Measurements from ENCODE around the gene OR8B12. TPM values are rescaled to one million over a fixed set of nuclear protein-coding genes. Genes with fewer than 3 reads are reported as not detected.

Gene OR8B12
- total RNA-seq, 1 experiment from 2014 or later = not detected

DNA sequence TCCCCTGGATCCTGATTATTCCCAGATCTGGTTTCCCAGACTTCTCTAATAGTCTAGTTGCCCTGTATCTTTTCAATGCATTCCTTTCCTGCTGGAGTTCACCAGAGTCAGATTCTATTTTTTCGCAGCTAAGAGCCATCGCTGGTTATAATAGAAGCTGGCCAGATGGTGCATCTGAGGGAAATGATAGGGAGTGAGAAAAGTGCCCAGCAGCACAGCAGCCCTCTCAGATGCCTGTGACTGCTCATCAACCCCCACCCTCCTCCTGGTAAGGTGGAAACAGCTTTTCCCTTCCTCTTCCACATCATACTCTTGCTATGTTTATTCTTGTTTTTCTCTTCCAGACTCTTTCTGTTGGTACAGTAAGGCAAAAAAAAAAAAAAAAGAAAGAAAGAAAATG is 39.1 kb upstream of the OR8B12 start:
- H3K79me2 ChIP-seq (ENCODE audit: low read length) = no peaks in the 10 kb centered on the region
- no peak overlapping the region for H3K4me2 ChIP-seq (ENCODE audit: low read length)
- no peak for TF ChIP-seq EZH2phosphoT487 (IDR thresholded peaks at IDR 0.05; ENCODE audit: borderline replicate concordance, low read length)
- TF ChIP-seq, protein P1, sequence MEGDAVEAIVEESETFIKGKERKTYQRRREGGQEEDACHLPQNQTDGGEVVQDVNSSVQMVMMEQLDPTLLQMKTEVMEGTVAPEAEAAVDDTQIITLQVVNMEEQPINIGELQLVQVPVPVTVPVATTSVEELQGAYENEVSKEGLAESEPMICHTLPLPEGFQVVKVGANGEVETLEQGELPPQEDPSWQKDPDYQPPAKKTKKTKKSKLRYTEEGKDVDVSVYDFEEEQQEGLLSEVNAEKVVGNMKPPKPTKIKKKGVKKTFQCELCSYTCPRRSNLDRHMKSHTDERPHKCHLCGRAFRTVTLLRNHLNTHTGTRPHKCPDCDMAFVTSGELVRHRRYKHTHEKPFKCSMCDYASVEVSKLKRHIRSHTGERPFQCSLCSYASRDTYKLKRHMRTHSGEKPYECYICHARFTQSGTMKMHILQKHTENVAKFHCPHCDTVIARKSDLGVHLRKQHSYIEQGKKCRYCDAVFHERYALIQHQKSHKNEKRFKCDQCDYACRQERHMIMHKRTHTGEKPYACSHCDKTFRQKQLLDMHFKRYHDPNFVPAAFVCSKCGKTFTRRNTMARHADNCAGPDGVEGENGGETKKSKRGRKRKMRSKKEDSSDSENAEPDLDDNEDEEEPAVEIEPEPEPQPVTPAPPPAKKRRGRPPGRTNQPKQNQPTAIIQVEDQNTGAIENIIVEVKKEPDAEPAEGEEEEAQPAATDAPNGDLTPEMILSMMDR (conservative IDR thresholded peaks at IDR 0.05; ENCODE audit: low read depth, low read length) = no peak
- TF ChIP-seq EZH2 (IDR thresholded peaks at IDR 0.05; ENCODE audit: low read length, unreplicated experiment) = no peak
- H3F3A ChIP-seq (ENCODE audit: low read length, unreplicated experiment) = no peaks in the 10 kb centered on the region
- ChIA-PET CTCF (interaction anchor here (0.6 to 1.0 kb wide), 2 partner anchors 14 to 180 kb away, joined by 3 to 4 read pairs; no protein-coding TSS in a partner anchor), POLR2A (ENCODE audit: unreplicated experiment) (no interaction called here)
- H3K27me3 ChIP-seq (ENCODE audit: low read length) = peaks cover 80% of the 10 kb centered on the region
- no TSS peak for BruUV-seq (replicated peaks)
- DNase-seq = no peak
- H3K27ac ChIP-seq (ENCODE audit: low read length) = no peak overlapping the region
- no peak overlapping the region for H2AFZ ChIP-seq (ENCODE audit: low read length)
- intact Hi-C loops (cut with micrococcal nuclease) = no loop called here
- H3K36me3 ChIP-seq (ENCODE audit: low read depth, low read length) = no peaks in the 10 kb centered on the region
- no peaks in the 10 kb centered on the region for H3K4me1 ChIP-seq (ENCODE audit: insufficient read depth, low read length)
- no peaks in the 10 kb centered on the region for H3K9me3 ChIP-seq (ENCODE audit: low read length)
- H3K9ac ChIP-seq (ENCODE audit: low read length) = no peak overlapping the region
- no peaks in the 10 kb centered on the region for H3K9me2 ChIP-seq (replicated peaks; ENCODE audit: low read length)
- no peak overlapping the region for H3K4me3 ChIP-seq (ENCODE audit: low read length)
- H4K20me1 ChIP-seq (ENCODE audit: low read length) = no peaks in the 10 kb centered on the region
- ATAC-seq = no peak

DNA sequence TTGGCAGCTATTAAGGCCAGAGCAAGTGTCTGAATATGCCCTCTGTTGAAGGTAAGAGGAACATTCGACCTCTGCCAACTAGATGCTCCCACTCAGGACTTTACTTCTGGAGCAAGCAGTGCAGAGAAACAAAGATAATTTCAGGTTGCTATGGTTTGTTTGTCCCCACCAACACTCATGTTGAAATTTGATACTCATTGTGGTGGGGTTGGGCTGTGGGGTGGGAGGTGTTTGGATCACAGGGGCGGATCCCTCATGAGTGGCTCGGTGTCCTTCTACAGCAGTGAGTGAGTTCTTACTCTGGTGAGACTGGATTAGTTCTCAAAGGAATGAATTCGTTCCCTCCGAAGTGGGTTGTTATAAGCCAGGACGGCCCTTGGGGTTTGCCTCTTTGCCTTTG is 38.4 kb upstream of the OR8B12 start:
- intact Hi-C loops (cut with micrococcal nuclease) = no loop called here
- no TSS peak for BruUV-seq (replicated peaks)
- Histone ChIP-seq H3K9ac (ENCODE audit: low read length) (no peak overlapping the region), H3K27ac (ENCODE audit: low read length) (no peak overlapping the region), H3K79me2 (ENCODE audit: low read length) (no peaks in the 10 kb centered on the region), H3K9me2 (replicated peaks; ENCODE audit: low read length) (no peaks in the 10 kb centered on the region), H2AFZ (ENCODE audit: low read length) (no peak overlapping the region), H3K4me2 (ENCODE audit: low read length) (no peak overlapping the region), H3F3A (ENCODE audit: low read length, unreplicated experiment) (no peaks in the 10 kb centered on the region), H3K27me3 (ENCODE audit: low read length) (peaks cover 84% of the 10 kb centered on the region), H4K20me1 (ENCODE audit: low read length) (no peaks in the 10 kb centered on the region), H3K36me3 (ENCODE audit: low read depth, low read length) (no peaks in the 10 kb centered on the region), H3K9me3 (ENCODE audit: low read length) (no peaks in the 10 kb centered on the region), H3K4me3 (ENCODE audit: low read length) (no peak overlapping the region), H3K4me1 (ENCODE audit: insufficient read depth, low read length) (no peaks in the 10 kb centered on the region)
- CTCF ChIA-PET = no interaction called here
- ATAC-seq = no peak
- POLR2A ChIA-PET (ENCODE audit: unreplicated experiment) = no interaction called here
- DNase-seq = no peak
- no peak for TF ChIP-seq EZH2 (IDR thresholded peaks at IDR 0.05; ENCODE audit: low read length, unreplicated experiment)
- TF ChIP-seq EZH2phosphoT487 (IDR thresholded peaks at IDR 0.05; ENCODE audit: borderline replicate concordance, low read length) = no peak

DNA sequence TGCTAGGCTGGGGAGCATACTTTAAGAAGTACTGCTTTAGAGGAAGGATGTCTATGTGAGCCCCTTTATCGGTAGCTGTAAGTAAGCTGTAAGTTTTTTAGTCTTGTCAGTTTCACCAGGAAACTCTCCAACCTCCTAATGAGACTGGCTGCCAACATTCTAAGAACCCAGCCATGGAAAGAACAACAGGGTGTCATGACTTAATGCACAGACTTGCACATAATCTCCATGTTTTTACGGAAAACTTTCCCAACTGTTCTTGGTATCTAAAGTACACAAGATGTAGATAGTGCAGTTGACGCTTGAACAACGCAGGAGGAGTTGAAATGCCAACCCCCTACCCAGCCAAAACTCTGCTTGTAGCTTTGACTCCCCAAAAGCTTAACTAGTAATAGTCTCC is 35.3 kb upstream of the OR8B12 start:
- TF ChIP-seq EZH2 (IDR thresholded peaks at IDR 0.05; ENCODE audit: low read length, unreplicated experiment) (no peak), EZH2phosphoT487 (IDR thresholded peaks at IDR 0.05; ENCODE audit: borderline replicate concordance, low read length) (no peak)
- TF ChIP-seq, protein P1 (conservative IDR thresholded peaks at IDR 0.05; ENCODE audit: low read depth, low read length) = no peak
- H4K20me1 ChIP-seq (ENCODE audit: low read length) = no peaks in the 10 kb centered on the region
- no peak overlapping the region for H2AFZ ChIP-seq (ENCODE audit: low read length)
- CTCF ChIA-PET = no interaction called here
- H3K9me3 ChIP-seq (ENCODE audit: low read length) = no peaks in the 10 kb centered on the region
- H3K9me2 ChIP-seq (replicated peaks; ENCODE audit: low read length) = no peaks in the 10 kb centered on the region
- no peaks in the 10 kb centered on the region for H3K4me1 ChIP-seq (ENCODE audit: insufficient read depth, low read length)
- H3K4me2 ChIP-seq (ENCODE audit: low read length) = no peak overlapping the region
- H3K27ac ChIP-seq (ENCODE audit: low read length) = no peak overlapping the region
- peaks cover 80% of the 10 kb centered on the region for H3K27me3 ChIP-seq (ENCODE audit: low read length)
- POLR2A ChIA-PET (ENCODE audit: unreplicated experiment) = no interaction called here
- DNase-seq (no peak), ATAC-seq (no peak)
- intact Hi-C loops (cut with micrococcal nuclease) = no loop called here
- no peak overlapping the region for H3K4me3 ChIP-seq (ENCODE audit: low read length)
- no peaks in the 10 kb centered on the region for H3F3A ChIP-seq (ENCODE audit: low read length, unreplicated experiment)
- no peaks in the 10 kb centered on the region for H3K79me2 ChIP-seq (ENCODE audit: low read length)
- H3K9ac ChIP-seq (ENCODE audit: low read length) = no peak overlapping the region
- no peaks in the 10 kb centered on the region for H3K36me3 ChIP-seq (ENCODE audit: low read depth, low read length)
- no TSS peak for BruUV-seq (replicated peaks)

Data from PC-3 (cell line).